Large intestine (tissue), 12 donors: ENCODE results near the gene PLP2. TPM values are rescaled to one million over a fixed set of nuclear protein-coding genes. Genes with fewer than 3 reads are reported as not detected.
"Not testable (repeated sequence)": the region's sequence is repeated elsewhere in the genome, so short reads cannot be mapped to it uniquely, and the experiment has no call there.

ENCODE experiments used
- DNase-seq, 2 donors: peaks; one replicate each; pipeline versions ENCODE4 v3.0.0 to v3.0.0-alpha.2; 2013
- H3K27ac ChIP-seq: one replicate; pipeline ENCODE4 v1.5.1; 2013; ENCODE audit warnings: low read length
- H3K27me3 ChIP-seq: 2 replicates; pipeline ENCODE4 v1.6.1; 2013; ENCODE audit warnings: low read length; ENCODE audit not compliant: control insufficient read depth, insufficient read depth
- H3K36me3 ChIP-seq: 2 replicates; pipeline ENCODE4 v1.6.1; 2013; ENCODE audit warnings: low read length; ENCODE audit not compliant: control insufficient read depth, insufficient read depth
- H3K4me1 ChIP-seq: one replicate; pipeline ENCODE4 v1.6.1; 2013; ENCODE audit warnings: low read length; ENCODE audit not compliant: control insufficient read depth, insufficient read depth
- H3K4me3 ChIP-seq: one replicate; pipeline ENCODE4 v1.5.1; 2013; ENCODE audit warnings: low read length
- H3K9me3 ChIP-seq: one replicate; pipeline ENCODE4 v1.6.1; 2013; ENCODE audit warnings: mild to moderate bottlenecking, low read depth, low read length, moderate library complexity; ENCODE audit not compliant: control insufficient read depth
- WGBS: methylation state at CpG from one replicate; pipeline ENCODE4 v1.1.5; 2013; ENCODE audit warnings: low lambda C conversion rate; ENCODE audit not compliant: insufficient coverage; 5-methylcytosine and 5-hydroxymethylcytosine counted together
- long read RNA-seq, 11 donors: transcript quantifications; one replicate each; lab custom pipeline, GENCODE V29; 2026
- polyA plus RNA-seq: library from polyadenylated mRNA; unstranded; fragments of 120-200 nt; gene quantifications from one replicate; pipeline ENCODE4 v1.2.1, GENCODE V29; 2013

Gene PLP2, protein sequence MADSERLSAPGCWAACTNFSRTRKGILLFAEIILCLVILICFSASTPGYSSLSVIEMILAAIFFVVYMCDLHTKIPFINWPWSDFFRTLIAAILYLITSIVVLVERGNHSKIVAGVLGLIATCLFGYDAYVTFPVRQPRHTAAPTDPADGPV
- polyA plus RNA-seq = 118 TPM
- long read RNA-seq, donor 1, transcript PLP2-202 (5 exons, 1,079 nt) = major isoform, 33 of 34 reads
- long read RNA-seq, donor 1, partial matches to known transcripts = 0 of 34 reads
- long read RNA-seq, donor 1, other reads (novel, unspliced or antisense) = 0 of 34 reads
- long read RNA-seq, donor 2, transcript PLP2-202 (5 exons, 1,079 nt) = major isoform, 84 of 91 reads
- long read RNA-seq, donor 2, partial matches to known transcripts = 6 of 91 reads
- long read RNA-seq, donor 2, other reads (novel, unspliced or antisense) = 0 of 91 reads
- long read RNA-seq, donor 3, transcript PLP2-202 (5 exons, 1,079 nt) = major isoform, 102 of 140 reads
- long read RNA-seq, donor 3, partial matches to known transcripts = 37 of 140 reads
- long read RNA-seq, donor 3, other reads (novel, unspliced or antisense) = 0 of 140 reads
- long read RNA-seq, donor 4, transcript PLP2-202 (5 exons, 1,079 nt) = major isoform, 11 of 11 reads
- long read RNA-seq, donor 4, partial matches to known transcripts = 0 of 11 reads
- long read RNA-seq, donor 4, other reads (novel, unspliced or antisense) = 0 of 11 reads
- long read RNA-seq, donor 5, transcript PLP2-202 (5 exons, 1,079 nt) = major isoform, 32 of 33 reads
- long read RNA-seq, donor 5, partial matches to known transcripts = 0 of 33 reads
- long read RNA-seq, donor 5, other reads (novel, unspliced or antisense) = 0 of 33 reads
- long read RNA-seq, donor 6, transcript PLP2-202 (5 exons, 1,079 nt) = major isoform, 74 of 137 reads
- long read RNA-seq, donor 6, partial matches to known transcripts = 59 of 137 reads
- long read RNA-seq, donor 6, other reads (novel, unspliced or antisense) = 0 of 137 reads
- long read RNA-seq, donor 7, transcript PLP2-202 (5 exons, 1,079 nt) = major isoform, 22 of 33 reads
- long read RNA-seq, donor 7, partial matches to known transcripts = 8 of 33 reads
- long read RNA-seq, donor 7, other reads (novel, unspliced or antisense) = 0 of 33 reads
- long read RNA-seq, donor 8, transcript PLP2-202 (5 exons, 1,079 nt) = major isoform, 94 of 102 reads
- long read RNA-seq, donor 8, partial matches to known transcripts = 8 of 102 reads
- long read RNA-seq, donor 8, other reads (novel, unspliced or antisense) = 0 of 102 reads
- long read RNA-seq, donor 9, transcript PLP2-202 (5 exons, 1,079 nt) = major isoform, 51 of 58 reads
- long read RNA-seq, donor 9, partial matches to known transcripts = 7 of 58 reads
- long read RNA-seq, donor 9, other reads (novel, unspliced or antisense) = 0 of 58 reads
- long read RNA-seq, donor 10, transcript PLP2-202 (5 exons, 1,079 nt) = major isoform, 81 of 92 reads
- long read RNA-seq, donor 10, partial matches to known transcripts = 10 of 92 reads
- long read RNA-seq, donor 10, other reads (novel, unspliced or antisense) = 0 of 92 reads
- long read RNA-seq, donor 11, transcript PLP2-202 (5 exons, 1,079 nt) = major isoform, 52 of 59 reads
- long read RNA-seq, donor 11, partial matches to known transcripts = 7 of 59 reads
- long read RNA-seq, donor 11, other reads (novel, unspliced or antisense) = 0 of 59 reads

DNA sequence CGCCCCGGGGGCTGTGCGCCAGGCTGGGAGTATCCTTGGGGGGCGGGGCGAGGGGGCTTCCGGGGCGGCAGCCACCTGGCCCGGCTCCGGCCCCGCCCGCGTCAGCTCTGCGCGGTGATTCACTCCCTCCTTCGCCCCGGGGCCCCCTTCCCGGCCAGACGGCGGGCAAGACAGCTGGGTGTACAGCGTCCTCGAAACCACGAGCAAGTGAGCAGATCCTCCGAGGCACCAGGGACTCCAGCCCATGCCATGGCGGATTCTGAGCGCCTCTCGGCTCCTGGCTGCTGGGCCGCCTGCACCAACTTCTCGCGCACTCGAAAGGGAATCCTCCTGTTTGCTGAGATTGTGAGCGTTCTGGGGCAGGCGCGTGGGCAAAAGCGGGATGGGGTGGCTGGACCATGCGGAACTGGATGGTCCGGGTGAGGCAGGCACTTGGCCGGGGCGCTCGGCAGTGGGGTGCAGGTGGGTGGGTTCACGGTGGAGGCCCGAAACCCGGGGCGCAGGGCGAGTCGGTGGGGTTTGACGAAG, at the start of gene PLP2:
Gene PLP2 (plus strand): TSS at position 147 of the 528 bp plus-strand sequence. CDS start 103 bp downstream, at position 250.
- Histone ChIP-seq H3K4me1 (peaks cover 13% of the 10 kb centered on the region), H3K4me3 (peak within 1 kb of the TSS; percentile 74), H3K36me3 (peaks cover 17% of the 10 kb centered on the region), H3K9me3 (no peaks in the 10 kb centered on the region), H3K27me3 (no peaks in the 10 kb centered on the region), H3K27ac (peak within 1 kb of the TSS; percentile 86)
- DNase-seq = peak in 1 of 2 donors; percentile 77
- WGBS = no CpG with 5 or more reads among the region's 46 CpGs

DNA sequence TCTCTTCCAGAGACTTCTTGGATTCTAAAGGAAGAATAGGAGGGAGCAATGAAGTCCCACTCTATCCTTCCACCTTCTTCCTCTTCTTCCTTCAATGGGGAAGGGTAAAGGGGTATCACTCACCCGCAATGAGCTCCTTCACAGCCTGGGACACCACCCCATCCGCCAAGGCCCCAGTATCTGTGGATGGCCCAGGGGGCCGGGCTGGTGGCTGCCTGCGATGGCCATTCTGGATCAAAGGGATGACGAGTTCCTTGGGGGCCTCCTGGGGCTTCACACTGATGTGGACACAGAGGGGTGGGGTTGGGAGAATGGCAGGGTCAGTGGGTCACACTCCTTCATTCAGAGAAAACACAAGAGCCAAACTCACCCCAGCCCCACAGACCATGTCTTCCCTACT, 49.2 kb upstream of the PLP2 start:
- Histone ChIP-seq H3K9me3 (no peaks in the 10 kb centered on the region), H3K27ac (no peak overlapping the region), H3K36me3 (peaks cover 17% of the 10 kb centered on the region), H3K4me3 (peak overlapping the region; percentile 76), H3K4me1 (no peaks in the 10 kb centered on the region), H3K27me3 (no peaks in the 10 kb centered on the region)
- WGBS = no CpG with 5 or more reads among the region's 5 CpGs
- no peak for DNase-seq

GRCh38 chrX:49127742-49128258, 43.9 kb upstream of the PLP2 start:
- no CpG with 5 or more reads among the region's 13 CpGs for WGBS
- not testable (repeated sequence) for H3K27me3 ChIP-seq, H3K4me3 ChIP-seq, H3K9me3 ChIP-seq, DNase-seq, H3K4me1 ChIP-seq, H3K36me3 ChIP-seq, H3K27ac ChIP-seq

- Histone ChIP-seq H3K9me3 (no peaks in the 10 kb centered on the region), H3K4me1 (no peaks in the 10 kb centered on the region)
These were observed 42.3 kb upstream of the PLP2 start for GRCh38 chrX:49129427-49129826.

GRCh38 chrX:49132275-49132674, 39.4 kb upstream of the PLP2 start:
- not testable (repeated sequence) for H3K9me3 ChIP-seq, H3K27me3 ChIP-seq, H3K27ac ChIP-seq, DNase-seq, H3K4me1 ChIP-seq, H3K36me3 ChIP-seq, H3K4me3 ChIP-seq
- WGBS = no CpG with 5 or more reads among the region's 7 CpGs

More at GRCh38 chrX:49129427-49129826, 42.3 kb upstream of the PLP2 start:
- no peak overlapping the region for H3K27ac ChIP-seq
- H3K36me3 ChIP-seq = no peaks in the 10 kb centered on the region
- H3K27me3 ChIP-seq = no peaks in the 10 kb centered on the region
- no peak for DNase-seq
- WGBS = no CpG with 5 or more reads among the region's 4 CpGs
- no peak overlapping the region for H3K4me3 ChIP-seq

DNA sequence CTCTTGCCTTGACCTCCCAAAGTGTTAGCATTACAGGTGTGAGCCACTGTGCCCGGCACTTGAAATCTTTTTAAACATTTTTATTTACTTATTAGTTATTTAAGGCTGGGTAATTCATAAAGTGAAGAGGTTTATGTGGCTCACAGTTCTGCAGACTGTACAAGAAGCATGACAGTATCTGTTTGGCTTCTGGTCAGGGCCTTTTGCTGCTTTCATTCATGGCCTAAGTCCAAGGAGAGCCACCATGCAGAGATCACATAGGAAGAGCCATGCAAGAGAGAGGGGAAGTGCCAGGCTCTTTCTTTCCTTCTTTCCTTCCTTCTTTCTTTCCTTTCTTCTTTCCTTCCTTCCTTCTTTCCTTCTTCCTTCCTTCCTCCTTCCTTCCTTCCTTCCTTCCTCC, 37.9 kb upstream of the PLP2 start:
- H3K4me3 ChIP-seq = no peak overlapping the region
- H3K27me3 ChIP-seq = no peaks in the 10 kb centered on the region
- H3K9me3 ChIP-seq = no peaks in the 10 kb centered on the region
- H3K36me3 ChIP-seq = no peaks in the 10 kb centered on the region
- no CpG with 5 or more reads among the region's 1 CpG for WGBS
- H3K27ac ChIP-seq = no peak overlapping the region
- no peaks in the 10 kb centered on the region for H3K4me1 ChIP-seq
- DNase-seq = no peak

DNA sequence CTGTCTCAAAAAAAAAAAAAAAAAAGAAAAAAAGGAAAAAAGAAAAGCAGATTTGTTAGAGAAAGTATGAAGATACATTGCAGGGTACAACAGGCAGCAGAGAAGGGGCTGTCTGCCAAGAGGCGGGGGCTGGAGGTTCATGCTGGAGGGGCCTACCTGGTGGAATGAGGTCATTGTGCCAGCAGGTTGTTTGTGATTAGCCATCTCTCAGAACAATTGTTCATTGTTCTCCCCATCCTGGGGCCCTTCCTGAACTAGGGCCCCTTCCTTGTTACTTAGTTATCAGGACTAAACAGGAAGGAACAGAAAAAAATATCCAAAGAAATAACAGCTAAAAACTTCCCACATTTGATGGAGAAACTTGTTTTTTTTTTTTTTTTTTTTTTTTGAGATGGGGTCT, 34.2 kb upstream of the PLP2 start:
- Histone ChIP-seq H3K27ac (no peak overlapping the region), H3K4me3 (no peak overlapping the region), H3K4me1 (no peaks in the 10 kb centered on the region), H3K9me3 (no peaks in the 10 kb centered on the region), H3K36me3 (no peaks in the 10 kb centered on the region), H3K27me3 (no peaks in the 10 kb centered on the region)
- WGBS = no CpG with 5 or more reads among the region's 1 CpG
- peak in 1 of 2 donors; percentile 2 for DNase-seq

DNA sequence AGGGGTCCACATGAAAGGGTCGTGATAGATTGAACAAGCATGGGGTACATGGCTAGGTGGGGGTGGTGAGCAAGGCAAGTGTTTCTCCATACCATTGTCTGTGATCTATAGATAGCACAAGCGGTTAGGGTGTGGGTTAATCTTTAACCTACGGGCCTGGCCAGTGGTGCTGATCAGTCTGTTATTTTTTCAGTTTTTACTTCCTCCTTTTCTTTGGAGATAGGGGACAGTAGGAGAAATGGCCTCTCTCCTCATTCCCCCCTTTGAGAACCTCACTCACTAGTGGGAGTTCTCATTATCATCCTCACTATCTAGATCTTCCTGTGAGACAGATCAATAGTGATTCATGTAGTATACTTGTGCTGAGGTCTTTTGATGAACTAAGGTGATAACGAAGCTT, 32.0 kb upstream of the PLP2 start:
- Histone ChIP-seq H3K36me3 (no peaks in the 10 kb centered on the region), H3K4me1 (no peaks in the 10 kb centered on the region), H3K27ac (no peak overlapping the region), H3K27me3 (no peaks in the 10 kb centered on the region), H3K4me3 (no peak overlapping the region), H3K9me3 (no peaks in the 10 kb centered on the region)
- DNase-seq = no peak
- no CpG with 5 or more reads among the region's 4 CpGs for WGBS

GRCh38 chrX:49142264-49142663, 29.4 kb upstream of the PLP2 start:
- not testable (repeated sequence) for H3K4me1 ChIP-seq, H3K4me3 ChIP-seq, H3K27ac ChIP-seq, H3K36me3 ChIP-seq, H3K27me3 ChIP-seq, H3K9me3 ChIP-seq, DNase-seq
- WGBS = no CpG with 5 or more reads among the region's 9 CpGs
